Colon (tissue), 2 donors: ENCODE data around the gene TIAM1.

Experiments used
- FAIRE-seq: peaks from 2 replicates; lab custom pipeline; 2012; peaks lifted over from hg19 to GRCh38; lab: Jason Lieb, UNC
- donor health status: control.
- donor health status: control.

Gene TIAM1

DNA sequence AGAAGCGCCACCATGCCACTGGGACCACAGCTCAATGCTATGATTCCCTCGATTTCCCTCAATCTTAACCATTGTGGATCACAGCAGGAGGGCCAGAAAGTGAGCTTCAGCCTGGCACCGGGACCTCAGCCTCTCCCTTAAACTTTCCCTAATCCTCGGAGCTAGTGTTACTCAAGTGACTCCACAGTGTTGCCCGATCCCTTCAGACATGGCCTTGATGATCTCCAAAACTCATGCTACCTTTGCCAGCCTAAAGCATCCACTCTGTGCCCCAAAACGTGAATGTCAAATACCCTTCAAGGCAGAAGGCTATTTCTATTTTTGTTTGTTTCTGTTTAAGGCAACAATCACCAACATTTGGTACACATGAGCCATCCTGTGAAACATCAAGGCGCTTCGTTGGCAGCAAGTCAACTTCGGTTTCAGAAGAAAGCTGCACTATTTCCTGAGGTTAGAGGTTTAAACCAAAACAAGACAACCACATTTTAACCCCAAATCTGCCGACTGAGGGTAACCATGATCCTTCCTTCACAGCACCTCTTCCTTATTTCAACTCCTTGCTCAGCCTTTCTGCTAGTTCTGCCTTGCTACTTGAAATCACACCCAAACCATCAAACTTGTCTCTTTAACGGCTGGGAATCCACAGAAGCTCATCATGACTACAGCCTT, 211.4 kb downstream of the TIAM1 start:
- no peak for FAIRE-seq

DNA sequence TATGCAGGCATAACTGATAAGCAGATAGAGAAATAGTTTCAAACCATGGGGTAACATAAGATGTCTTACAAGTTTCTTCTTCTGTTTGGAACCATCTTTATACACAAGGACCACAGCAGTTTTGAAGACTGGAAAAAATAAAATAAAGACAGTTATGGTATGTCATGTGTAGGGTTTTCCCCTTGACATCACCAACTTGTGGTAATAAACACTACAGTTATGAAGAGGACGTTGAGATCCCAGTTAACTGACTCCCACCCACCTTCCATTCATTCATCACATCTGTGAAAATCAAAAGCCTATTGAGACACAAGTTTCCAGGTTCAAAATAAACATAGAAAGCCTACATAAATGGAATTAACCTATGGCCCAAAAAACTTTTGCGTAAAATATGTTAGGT, 213.2 kb downstream of the TIAM1 start:
- FAIRE-seq, result no peak

DNA sequence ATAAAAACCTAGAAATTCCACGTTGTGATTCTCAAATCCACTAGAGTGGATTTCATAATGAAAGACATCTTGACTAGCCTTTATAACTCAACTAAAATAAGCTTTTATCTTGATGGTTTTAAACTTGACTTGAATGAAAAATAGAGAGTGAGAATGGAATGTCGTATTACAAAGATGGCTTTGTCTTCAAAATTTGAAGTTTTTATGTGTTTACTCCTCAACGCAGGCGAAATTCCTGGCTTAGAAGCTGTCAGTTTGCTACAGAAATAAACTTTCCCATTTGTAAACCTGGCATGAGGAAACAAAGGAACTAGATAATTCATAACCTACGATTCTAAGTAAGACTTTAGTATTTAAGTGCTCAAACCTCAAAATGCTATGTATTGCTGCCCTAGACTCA, 215.8 kb downstream of the TIAM1 start:
- no peak for FAIRE-seq

DNA sequence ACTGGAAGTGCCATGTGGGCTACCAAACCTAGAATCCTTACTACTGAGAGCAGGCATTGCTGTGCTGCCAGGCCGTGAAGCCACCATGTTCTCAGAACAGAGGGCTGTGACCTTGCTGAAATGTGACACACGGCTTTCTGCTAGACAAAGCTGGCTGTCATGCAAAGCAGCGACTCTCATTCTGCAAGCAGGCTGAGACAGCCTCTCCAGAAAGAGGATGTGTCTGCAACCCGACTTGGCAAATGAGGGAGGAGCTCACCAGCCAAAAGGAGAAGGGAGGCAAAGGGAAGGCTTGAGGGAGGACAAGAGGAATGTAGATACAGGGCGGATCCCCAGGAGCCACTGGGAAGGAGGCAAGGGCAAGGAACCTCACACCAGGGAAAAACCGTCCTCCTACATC, 220.1 kb downstream of the TIAM1 start:
- FAIRE-seq, result no peak

DNA sequence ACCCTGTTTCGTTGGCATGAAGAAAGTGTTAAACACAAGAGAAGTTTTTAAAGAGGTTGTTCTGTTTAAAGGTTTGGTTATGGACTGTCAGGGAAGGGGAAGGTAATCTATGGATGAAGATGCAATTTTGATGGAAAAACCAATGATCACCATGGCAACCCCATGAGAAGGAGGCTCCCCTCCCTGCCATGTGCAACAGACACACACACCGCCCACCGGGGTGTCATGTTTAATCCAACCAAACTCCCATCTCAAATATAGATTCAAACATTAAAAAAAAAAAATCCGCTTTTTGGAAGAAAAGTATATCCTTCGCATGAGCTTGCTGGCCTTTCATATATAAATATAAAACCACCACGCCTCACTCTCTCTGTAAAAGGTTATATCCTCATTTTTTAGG, 224.9 kb downstream of the TIAM1 start:
- FAIRE-seq, result no peak

DNA sequence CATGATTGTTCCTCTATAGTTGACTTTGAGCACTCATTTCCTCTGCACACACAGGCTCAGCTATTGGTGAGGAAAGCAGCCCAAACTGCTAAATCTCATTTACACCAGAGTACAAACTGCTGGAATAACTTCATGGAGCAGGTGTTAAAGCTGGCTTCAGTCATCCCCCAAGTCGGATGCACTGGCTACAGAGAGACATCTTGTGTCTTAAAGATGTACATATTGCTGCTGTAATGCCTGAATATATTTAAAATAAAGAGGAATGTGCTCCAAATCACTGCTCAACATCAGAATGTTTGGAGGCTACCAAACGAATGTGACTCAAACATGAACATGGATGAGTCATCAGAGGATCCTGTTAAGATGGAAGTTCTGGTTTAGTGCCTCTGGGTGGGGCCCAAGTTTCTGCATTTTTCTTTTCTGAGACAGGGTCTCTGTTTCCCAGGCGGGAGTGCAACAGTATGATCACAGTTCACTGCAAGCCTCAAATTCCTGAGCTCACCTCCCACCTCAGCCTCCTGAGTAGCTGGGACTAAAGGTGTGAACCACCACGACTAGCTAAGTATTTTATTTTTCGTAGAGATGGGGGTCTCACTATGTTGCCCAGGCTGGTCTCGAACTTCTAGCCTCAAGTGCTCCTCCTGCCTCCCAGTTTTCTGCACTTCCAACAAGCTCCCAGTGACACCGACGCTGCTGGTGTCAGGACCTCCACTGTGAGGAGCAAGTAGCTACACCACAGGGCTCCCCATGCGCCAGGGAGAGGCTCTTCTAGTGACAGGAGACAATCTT, 226.7 kb downstream of the TIAM1 start:
- no peak for FAIRE-seq

DNA sequence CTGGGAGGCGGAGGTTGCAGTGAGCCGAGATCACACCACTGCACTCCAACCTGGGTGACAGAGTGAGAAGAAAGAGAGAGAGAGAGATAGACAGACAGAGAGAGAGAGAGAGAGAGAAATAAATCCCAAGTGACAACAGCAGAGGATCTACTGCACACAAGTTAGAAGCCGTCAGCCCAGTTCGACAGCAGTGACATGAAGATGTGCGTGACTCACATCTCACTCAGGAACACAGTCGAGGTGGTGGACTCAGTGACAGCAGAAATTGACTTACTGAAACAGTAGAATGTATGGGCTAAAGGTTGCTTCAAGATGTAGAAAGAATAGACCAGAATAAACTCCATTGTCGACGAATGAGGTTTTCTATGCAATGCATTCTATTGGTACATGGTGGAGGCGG, 228.8 kb downstream of the TIAM1 start:
- no peak for FAIRE-seq

DNA sequence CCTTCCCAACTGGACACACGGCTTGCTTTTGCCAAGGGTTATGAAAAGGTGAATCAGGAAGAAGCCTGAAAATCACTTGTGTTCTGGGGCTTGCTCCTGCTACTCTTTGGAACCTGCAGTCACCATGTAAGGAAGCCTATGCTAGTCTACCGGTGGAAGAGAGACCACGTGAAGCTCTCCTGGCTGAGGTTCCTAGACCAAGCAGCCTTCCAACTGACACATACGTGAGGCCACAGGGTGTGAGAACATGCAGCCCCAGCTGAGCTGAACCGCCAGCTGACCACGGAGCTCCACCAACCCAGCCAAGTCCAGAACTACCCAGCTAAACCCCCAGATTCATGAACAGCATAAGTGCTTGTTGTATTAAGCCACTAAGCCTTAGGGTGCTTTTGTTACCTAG, 233.0 kb downstream of the TIAM1 start:
- FAIRE-seq, result no peak

DNA sequence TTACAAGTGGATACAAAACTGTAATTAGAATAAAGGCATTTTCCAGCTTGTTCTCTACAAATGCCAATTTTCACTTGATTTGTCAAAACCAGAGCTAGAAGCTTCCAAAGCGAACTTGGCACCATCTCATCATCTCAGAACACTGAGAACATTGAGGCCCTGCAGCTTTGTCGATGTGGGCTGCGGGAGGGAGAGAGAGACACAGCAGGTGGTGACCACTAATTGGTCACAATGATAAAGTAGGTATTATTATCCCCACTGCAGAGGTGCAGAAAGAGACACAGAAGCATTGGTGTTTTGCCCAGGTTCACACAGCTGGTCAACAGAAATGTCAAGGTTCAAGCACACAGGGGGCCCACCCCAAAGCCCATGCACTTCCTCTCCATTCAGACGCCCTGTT, 233.6 kb downstream of the TIAM1 start:
- no peak for FAIRE-seq

DNA sequence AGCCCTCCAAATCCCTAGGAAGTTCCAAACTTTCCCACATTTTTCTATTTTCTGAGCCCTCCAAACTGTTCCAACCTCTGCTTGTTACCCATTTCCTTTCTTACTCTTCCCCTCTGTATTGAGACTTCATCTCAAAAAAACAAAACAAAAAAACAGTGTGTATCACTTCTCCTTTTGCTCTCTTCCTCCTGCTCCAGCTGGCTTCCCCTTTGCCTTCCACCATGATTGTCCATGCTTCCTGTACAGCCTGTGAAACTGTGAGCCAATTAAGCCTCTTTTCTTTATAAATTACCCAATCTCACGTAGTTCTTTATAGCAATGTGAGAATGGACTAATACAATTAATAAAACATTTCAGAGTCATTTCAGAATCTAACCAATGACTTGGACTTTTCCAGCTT, 236.2 kb downstream of the TIAM1 start:
- no peak for FAIRE-seq

DNA sequence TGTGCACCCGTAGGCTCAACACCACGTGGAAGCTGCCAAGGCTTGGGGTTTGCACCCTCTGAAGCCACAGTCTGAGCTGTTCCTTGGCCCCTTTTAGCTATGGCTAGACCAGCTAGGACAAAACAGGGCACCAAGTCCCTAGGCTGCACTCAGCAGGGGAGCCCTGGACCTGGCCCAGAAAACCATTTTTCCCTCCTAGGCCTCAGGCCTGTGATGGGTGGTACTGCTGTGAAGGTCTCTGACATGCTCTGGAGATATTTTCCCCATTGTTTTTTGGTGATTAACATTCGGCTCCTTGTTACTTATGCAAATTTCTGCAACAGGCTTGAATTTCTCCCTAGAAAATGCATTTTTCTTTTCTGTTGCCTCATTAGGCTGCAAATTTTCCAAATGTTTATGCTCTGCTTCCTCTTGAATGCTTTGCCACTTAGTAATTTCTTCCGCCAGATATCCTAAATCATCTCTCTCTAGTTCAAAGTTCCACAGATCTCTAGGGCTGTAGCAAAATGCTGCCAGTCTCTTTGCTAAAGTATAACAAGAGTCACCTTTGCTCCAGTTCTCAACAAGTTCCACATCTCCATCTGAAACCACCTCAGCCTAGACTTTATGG, 236.8 kb downstream of the TIAM1 start:
- no peak for FAIRE-seq

DNA sequence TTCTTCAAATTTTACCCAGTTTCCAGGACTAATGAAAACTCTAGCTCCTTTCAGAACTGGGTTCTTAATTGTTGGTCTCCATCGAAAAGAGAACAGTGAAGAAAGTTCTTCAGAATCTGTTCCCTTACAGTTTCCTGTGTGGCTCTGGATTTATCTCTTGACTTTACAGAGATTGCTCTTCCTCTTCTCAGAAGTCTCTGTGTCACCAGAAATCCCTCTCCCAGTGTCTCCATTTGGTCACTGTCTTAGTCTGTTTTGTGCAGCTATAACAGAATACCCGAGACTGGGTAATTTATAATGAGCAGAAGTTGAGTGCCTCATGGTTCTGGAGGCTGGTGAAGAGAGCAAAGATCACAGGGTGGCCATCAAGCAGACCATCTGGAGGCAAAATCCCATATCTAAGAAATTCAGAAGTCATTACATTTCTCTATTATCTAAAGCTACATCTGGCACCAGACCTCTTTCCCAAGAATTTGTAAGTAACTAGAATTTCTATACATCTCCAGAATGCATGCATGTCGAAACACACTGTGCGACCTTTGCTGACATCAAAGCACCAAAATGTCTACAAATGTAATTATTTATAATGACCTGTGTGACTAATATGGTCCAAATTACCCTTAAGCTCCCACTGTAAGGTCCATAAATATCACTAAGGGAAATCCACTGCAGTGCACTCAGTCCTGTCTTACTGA, 240.3 kb downstream of the TIAM1 start:
- FAIRE-seq, result no peak

DNA sequence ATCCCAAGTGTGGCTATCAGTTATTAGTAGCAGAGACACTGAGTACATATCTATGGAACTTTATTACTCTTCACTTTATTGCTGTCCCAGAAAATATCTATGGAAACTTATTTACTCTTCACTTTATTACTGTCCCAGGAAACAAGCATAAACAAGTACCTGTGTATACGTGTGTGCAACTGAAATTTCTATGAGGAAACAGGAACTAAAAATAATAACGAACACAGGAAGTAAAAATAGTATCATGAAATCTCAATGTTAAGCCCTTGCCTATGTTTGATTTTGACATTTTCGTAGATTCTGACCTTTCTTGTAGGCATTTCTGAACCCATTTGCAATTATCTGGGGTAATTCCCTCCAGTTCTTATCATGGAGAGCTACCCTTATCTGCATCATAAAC, 240.9 kb downstream of the TIAM1 start:
- no peak for FAIRE-seq

DNA sequence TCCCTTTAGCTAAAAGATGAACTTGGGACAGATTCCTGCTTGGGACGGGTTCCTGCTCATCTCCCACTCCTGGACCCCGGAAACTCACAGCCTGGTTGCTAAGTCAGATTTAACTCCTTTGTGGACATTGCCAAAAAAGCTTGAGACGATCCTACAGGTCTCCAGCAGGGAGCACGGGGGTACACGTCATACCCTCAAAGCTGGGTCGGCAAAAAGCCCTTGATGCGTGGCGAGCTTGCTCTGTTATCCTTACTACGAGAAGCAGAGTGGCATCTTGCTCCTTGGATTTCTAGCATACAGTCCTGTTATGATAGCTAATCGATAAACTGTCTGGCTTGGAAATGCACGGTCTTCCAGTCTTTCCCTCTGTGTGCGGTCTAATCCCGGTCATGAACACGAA, 244.9 kb downstream of the TIAM1 start:
- no peak for FAIRE-seq

DNA sequence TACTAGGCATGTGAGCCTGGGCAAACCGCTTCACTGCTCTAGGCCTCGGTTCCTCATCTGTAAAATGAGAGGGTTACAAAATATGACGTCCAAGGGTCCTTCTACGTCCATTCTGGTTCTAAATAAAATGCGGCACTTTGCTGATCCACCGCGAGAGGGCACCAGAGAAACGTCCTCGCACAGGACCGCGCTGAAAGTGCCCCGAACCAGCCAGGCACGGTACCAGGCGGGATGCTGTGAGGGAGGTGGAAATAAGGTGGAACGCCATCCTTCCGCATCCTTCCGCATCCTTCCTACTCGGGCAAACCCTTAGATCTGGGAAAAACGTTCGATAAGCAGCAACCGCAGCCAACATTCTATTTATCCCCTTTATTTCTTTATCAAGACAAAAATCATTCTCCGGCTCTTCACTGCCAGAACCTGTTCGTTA, 245.5 kb downstream of the TIAM1 start:
- FAIRE-seq, result no peak

DNA sequence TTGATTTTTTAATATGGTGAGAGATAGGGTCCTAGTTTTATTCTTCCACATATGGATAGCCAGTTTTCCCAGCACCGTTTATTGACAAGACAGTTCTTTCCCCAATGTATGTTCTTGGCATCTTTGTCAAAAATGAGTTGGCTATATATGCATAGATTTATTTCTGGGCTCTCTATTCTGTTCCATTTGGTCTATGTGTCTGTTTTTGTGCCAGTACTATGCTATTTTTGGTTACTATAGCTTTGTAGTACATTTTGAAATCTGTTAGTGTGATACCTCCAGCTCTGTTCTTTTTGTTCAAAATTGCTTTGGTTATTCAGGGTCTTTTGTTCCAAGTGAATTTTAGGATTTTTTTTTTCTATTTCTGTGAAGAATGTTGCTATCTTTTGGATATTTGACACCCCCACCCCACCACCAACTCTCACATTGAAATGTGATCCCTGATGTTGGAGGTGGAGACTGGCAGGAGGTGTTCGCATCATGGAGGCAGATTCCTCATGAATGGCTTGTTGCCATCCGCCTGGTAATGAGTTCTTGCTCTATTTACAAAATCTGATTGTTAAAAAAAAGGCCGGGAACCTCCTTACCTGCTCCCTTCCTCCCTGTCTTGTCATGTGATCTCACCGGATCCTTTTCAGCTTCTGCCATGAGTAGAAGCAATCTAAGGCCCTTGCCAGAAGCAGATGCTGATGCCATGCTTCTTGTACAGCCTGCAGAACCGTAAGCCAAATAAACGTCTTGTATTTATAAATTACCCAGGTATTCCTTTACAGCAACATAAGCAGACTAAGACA, 251.0 kb downstream of the TIAM1 start:
- no peak for FAIRE-seq

DNA sequence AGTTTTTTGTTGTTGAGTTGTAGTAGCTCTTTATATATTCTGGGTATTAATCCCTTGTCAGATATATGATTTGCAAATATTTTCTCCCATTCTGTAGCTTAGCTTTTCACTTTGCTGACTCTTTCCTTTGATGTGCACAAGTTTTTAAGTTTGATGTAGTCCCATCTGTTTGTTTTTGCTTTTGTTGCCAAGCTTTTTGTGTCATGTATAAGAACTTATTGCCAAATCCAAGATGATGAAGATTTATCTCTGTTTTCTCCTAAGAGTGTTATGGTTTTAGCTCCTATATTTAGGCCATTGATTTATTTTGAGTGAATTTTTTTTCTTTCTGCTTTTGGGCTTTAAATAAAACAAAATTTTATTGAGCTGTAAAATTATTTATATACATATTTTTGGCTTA, 253.7 kb downstream of the TIAM1 start:
- no peak for FAIRE-seq

DNA sequence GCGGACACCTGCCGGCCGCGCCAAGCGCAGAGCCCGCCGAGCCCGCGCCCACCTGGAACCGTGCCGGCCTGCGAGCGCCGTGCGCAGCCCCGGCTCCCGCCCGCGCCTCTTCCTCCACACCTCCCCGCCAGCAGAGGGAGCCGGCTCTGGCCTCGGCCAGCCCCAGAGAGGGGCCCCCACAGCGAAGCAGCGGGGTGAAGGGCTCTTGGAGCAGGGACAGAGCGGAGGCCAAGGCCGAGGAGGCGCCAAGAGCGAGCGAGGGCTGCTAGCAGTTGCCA, 255.6 kb downstream of the TIAM1 start:
- FAIRE-seq, result no peak

DNA sequence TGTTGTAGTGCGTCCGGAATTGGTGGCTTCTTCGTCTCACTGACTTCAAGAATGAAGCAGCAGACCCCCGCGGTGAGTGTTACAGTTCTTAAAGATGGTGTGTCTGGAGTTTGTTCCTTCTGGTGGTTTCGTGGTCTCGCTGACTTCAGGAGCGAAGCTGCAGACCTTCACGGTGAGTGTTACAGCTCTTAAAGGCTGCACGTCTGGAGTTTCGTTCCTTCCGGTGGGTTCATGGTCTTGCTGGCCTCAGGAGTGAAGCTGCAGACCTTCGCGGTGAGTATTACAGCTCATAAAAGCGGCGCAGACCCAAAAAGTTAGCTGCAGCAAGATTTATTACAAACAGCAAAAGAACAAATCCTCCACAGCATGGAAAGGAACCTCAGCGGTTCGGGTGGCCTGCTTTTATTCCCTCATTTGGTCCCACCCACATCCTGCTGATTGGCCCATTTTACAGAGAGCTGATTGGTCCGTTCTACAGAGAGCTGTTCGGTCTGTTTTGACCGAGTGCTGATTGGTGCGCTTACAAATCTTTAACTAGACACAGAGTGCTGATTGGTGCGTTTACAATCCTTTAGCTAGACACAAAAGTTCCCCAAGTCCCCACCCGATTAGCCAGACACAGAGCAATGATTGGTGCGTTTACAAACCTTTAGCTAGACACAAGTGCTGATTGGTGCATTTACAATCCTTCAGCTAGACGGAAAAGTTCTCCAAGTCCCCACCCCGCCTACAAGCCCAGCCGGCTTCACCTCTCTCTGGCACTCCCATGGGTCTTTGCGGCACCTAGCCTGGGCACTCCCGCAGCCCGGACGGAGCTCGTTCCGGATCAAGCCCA, 256.2 kb downstream of the TIAM1 start:
- FAIRE-seq, result no peak

DNA sequence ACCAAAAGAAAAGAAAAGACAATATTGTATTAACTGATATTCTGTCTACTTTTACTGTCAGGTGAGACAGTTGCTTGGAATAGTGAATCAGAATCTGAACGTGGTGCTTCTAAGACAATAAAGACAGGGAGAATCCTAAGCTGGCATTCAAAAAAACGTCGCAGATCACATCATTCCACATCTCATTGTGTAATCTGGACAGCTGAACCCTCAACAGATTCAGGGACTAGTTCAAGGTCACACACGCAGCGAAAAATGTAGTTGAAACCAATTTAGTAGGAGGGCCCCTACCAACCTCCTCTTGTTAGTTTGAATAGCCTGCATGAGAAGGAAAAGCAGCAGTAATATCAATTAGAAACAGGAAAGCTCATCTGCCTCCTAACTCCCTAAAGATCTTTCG, 259.4 kb downstream of the TIAM1 start:
- FAIRE-seq, result no peak

DNA sequence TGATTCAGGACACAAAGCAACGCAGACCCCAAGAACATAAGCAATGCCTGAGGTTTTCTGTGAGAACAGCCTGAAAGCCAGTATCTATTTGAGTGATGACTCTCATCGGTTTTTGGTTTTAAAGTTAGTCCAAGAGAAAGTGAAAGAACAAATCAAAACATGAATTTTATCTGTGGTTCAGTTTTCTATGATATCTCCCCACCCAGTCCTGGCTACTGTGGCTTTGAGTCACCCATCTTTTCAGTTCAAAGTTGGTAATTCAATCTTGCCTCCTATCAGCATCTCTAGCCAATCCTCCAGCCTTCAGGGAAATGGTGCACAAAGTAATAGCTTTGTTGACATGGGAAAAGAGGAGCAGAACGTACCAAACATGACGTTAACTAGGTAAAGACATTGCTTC, 265.3 kb downstream of the TIAM1 start:
- FAIRE-seq, result no peak

DNA sequence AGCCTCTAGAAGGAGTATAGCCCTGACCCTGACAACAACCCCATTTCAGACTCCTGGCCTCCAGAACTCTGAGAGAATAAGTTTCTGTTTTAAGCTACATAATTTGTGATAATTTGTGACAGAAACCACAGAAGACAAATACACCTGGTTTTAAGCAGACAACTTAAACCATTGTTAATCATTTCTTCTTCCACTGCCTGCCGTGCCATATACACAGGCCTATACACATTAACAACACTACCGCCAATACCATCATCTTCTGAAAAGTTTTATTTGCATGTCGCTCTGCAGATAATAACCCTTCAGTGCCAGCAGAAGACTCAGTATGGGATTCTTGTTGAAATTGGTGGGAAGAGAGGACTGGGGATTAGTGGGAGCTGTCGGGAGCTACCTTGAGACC, 265.8 kb downstream of the TIAM1 start:
- no peak for FAIRE-seq
